ENCODE measurements around the gene HTT-AS.

- no peak for TF ChIP-seq EP300 (IDR thresholded peaks at IDR 0.05)
- no peak for TF ChIP-seq POLR2A (IDR thresholded peaks at IDR 0.05)
Measured at GRCh38 chr4:3074846-3075651, 711 bp upstream of the HTT-AS start.

All from stomach (tissue), 4 donors.